Measurements from ENCODE around the gene CD81.
"Not testable (repeated sequence)": the region's sequence is repeated elsewhere in the genome, so short reads cannot be mapped to it uniquely, and the experiment has no call there.

The CD81 gene

DNA sequence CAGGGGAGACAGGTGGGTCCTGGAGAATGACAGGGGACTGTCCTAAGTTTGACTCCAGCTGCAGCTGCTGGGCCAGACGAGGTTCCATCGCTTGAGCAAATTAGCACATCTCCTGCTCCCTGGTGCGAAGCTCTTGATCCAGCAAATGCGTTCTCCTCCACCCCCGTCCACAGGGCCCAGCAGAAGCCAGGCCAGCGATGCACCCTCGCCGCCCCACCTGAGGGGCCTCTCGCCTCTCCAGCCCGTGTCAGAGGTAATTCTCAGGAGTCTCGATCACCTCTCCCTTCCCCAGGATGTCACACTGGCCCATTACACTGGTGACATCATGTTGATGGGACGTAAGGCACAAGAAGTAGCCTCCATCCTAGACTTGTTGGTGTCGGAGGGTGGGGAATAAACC is 19.5 kb upstream of the CD81 start:
- not testable (repeated sequence) for DNase-seq

- no peak for DNase-seq
Measured at GRCh38 chr11:2358754-2359442, 18.2 kb upstream of the CD81 start.

DNA sequence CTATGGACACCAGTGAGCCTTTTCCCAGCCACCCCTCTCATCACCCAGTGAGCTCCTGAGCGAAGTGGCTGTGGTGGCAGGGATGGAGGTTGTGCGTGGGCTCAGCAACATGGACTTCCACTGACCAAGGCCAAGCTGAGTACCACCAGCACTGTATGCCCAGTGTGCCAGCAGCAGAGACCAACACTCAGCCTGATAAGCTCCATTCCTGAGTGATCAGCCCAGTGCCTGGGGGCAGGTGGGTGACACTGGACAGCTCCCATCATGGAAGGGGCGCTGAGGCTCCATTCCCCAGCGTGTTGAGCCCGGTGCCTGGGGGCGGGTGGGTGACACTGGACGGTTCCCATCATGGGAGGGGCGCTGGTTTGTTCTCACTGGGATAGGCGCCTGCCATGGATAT is 17.6 kb upstream of the CD81 start:
- DNase-seq = no peak

DNA sequence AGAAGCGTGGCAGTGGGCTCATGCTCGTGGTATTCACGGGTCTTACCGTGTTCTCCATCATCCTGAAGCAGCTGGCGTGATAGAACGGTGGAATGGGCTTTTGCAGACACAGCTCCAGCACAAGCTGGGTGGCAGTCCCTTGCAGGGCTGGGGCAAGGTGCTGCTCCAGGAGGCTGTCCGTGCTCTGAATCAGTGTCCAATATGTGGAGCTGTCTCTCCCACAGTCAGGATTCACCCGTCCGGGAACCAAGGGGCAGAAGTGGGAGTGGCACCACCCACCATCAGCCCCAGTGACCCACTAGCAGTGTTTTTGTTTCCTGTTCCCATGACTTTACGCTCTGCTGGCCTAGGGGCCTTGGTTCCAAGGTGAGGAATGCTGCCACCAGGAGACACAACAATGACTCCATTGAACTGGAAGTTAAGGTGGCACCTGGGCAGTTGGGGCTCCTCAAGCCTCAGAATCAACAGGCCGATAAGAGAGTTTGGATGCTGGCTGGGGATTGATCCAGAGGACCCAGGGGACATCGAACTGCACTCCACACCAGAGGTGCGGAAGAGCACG is 16.9 kb upstream of the CD81 start:
- DNase-seq = no peak

DNA sequence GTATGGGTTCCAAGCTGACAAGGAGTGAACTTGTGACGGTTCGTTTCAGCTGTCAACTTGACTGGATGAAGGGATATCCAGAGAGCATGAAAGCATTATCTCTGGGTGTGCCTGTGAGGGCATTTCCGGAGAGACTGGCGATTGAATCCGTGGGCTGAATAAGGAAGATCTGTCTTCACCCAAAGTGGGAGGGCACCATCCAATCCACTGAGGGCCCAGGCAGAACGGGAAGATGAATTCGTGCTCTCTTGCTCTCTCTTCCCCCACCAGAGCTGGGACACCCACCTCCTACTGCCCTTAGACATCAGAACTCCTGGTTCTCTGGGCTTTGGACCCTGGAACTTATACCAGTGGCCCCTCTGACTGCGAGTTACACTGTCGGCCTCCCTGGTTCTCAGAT is 15.5 kb upstream of the CD81 start:
- no peak for DNase-seq

DNA sequence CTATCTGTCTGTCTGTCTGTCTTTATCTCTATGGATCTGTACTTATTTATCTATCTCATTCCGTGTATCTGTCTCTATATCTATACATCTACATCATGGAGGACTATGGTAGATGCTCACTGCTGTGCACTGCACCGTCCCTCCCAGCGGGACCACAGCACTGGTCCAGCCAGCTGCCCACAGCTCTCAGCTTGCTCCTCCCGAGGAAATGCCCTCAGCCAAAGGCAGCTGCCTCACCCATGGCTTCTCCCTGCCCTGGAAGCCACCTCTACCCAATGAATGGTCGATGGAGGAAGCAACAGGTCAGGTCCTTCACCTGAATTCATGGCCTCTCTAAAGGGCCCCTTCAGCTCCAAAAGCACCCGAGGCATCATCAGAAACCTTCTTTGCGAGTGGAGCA is 14.7 kb upstream of the CD81 start:
- no peak for DNase-seq

- DNase-seq = no peak
Measured at GRCh38 chr11:2363130-2363529, 14.0 kb upstream of the CD81 start.

DNA sequence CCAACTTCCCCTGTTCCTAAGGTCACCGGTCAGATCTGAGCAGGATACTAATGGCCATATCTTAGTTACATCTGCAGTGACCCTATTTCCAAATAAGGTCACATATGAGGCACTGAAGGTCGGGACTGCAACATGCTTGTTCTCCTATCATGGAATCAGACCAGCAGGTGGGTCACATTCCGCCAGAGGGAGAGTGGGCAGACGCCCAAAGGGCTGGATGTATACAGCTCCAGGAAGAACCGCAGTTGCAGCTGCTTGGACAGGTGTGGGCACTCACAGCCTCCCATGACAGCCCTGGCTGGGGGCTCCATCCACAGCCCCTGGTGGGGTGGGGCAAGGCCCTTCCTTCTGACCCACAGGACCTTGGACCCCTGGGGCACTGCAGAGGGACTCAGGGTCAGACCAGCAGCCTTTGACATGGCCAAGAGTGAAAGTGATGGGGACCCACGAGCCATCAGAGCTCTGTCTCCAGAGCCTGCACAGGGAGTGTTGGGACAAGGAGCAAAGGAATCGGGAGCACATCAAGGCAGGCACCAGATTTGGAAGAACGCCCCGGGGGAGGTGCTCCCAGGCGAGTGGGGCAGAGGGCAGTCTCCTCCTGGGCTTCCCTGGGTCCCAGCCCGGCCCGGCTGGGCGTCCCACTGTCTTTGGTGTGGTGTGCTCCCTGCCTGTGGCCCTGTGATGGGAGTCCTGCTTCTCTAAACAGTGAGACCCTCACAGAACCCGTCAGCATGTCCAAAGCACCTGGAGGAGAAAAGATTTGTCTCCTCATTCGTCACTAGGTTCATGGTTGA is 13.3 kb upstream of the CD81 start:
- no peak for DNase-seq

DNA sequence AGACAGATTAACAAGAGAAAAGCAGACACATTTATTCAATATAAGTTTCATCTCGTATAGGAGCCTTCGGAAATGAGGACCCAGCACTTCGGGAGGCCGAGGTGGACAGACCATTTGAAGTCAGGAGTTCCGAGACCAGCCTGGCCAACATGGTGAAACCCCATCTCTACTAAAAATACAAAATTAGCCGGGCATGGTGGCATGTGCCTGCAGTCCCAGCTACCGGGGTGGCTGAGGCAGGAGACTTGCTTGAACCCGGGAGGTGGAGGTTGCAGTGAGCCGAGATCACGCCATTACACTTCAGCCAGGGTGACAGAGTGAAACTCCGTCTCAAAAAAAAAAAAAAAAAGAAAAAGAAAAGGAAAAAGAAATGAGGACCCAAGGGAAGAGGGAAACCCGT is 12.7 kb upstream of the CD81 start:
- DNase-seq = not testable (repeated sequence)

DNA sequence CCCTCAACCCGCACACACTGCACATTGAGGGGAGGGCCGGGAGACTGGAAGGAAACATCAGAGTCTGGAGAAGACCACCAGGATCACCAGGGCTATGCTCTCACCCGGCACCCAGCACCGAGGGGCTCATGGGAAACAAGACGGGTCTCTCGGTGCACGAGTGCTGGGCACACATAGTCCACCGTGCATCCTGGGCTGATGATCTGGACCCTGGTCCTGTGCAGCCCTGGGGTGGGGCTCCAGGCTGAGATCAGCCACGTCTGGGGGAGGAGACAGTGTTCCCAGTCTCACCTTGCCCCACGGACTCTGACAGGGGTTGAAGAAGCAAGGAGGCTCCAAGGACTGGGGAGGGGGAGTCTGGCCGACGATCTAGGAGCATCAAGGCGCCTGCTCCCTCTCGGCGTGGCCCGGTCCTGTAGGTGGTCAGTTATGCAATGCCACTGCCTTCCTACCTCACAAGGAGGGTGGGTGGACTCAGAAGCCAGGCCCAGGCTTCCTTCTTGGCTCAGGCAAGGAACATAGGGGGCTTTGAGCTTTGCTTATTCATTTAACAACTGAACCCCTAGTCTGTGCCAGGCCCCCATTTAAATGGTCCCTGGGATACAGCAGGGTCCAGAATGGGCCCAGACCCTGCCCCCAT is 11.4 kb upstream of the CD81 start:
- DNase-seq = no peak

GRCh38 chr11:2366276-2366675 is 10.8 kb upstream of the CD81 start:
- DNase-seq = no peak

DNA sequence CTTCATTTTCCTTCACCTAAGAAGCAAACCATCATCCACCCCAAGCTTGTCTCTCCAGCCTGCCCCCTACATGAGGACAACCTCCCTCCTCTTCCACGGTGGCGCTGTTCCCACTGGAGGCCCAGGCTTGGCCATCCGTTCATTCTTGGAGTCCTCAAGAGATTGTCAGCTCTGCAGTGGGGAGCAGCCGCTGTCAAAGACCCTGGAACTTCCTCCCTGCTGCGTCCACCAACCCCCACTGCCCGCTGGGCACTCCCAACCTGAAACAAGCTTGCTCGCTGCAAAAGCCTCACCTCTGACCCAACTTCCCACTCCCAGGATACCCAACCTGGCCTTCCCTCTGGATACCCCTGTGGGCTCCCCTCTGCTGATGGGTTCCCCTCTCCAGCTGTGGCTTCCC is 10.4 kb upstream of the CD81 start:
- DNase-seq = no peak

DNA sequence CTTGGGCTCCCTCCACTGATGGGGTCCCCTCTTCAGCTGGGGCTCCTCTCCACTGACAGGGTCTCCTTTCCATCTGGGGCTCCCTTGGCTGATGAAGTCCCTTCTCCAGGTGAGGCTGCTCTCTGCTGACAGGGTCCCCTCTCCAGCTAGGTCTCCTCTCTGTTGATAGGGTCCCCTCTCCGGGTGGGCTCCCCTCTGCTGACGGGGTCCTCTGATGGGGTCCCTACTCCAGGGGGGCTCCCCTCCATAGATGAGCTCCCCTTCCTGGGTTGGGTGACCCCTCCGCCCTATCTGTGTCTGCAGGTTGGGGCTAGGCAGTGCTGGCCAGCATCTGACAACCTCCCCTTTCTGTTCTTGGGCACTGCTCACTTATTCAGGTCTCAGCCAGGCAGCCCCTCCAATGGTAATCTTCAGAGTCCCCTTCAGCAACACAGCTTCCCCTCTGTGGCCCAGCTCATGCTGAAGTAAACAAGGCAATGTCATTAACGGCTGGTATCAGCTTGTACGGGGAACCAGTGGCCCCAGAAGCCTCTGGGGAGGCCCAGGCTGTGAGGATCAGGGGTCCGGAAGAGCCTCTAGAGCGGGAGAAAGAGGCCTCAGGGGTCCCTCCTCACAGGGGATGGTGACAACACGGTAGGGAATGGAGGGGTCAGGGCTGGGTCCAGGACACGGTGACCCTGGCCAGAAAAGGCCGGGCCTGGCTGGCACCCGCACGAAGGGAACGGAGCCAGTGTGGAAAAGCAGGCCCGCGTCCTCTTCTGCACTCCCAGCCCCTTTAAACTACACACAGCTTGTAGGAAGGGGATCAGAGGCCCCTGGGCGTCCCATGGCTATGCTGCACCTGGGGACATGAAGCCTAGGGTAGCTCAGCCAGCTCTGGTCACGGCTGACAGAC is 9.6 kb upstream of the CD81 start:
- DNase-seq = no peak

GRCh38 chr11:2368178-2368850 is 8.8 kb upstream of the CD81 start:
- DNase-seq = no peak

GRCh38 chr11:2368851-2369180 is 8.3 kb upstream of the CD81 start:
- DNase-seq = no peak

GRCh38 chr11:2369320-2369719 is 7.8 kb upstream of the CD81 start:
- no peak for DNase-seq

- DNase-seq = no peak
Measured at GRCh38 chr11:2369896-2370295, 7.2 kb upstream of the CD81 start.

DNA sequence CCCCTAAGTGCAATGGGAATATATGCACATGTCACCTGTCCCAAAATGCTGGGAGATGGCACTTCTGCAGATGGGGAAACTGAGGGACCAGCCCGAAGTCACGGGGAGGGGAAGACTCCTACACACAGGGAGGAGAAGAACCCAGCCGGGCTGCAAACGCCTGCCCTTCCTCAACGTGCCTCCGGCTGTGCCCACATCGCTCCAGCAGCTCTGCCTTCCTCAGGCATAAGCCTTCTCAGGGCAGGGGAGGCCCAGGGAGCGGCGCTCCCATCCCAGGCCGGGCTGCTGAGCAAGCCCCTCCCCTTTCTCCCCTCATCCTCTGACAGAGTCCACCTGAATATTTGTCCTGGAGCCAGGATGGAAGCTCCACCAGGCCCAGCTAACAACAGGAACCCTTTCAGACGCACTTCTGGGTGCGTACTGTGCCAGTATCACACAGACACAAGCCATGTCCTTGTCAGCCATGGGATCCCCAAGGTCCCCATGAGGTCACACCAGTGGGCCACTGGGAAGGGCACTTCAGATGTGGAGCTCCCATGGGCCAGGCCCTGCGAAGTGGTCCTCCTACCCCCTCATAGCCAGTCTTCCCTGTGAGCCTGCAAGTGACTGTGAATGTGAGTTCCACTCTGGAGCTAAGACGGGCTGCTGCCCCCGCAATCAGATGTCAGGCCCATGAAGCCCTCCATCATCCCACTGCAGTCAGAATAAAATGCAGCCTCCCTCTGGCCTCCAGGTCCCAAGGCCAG is 2.5 kb upstream of the CD81 start:
- DNase-seq = no peak

GRCh38 chr11:2375341-2375853 is 1.7 kb upstream of the CD81 start:
- no peak for DNase-seq

DNA sequence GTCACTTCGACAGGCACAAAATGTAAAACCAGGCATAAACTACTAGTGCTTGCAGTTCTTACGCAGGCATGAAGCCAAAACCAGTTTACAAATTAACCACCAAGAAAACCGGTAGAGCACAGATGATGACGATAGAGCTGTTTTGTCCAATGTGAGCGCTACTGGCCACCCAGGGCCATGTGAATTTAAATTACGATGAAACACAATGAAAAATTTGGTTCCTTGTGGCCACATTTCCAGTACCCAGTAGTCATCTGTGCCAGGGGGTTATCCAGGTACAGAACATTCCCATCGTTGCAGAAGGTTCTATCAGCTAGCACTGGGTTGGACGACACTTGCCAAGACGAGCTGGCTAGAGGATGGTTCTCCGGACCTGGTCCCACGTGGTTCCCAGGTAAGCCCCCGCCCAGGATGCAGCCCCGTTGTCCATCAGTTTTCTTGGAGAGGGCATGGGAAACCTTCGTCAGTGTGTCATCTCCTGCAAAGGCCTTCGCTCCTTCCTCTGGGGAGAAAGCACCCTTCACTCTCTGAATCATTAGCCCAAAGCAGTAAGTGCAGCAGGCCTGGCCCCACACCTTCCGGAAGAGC is 1.1 kb upstream of the CD81 start:
- no peak for DNase-seq

All from cortex of kidney (tissue), 1 donor.